GM19397 (cell line): ENCODE measurements around the gene GJA9.
"Not testable (repeated sequence)": the region's sequence is repeated elsewhere in the genome, so short reads cannot be mapped to it uniquely, and the experiment has no call there.

Source experiments
- ATAC-seq: cut with Tn5 transposase; IDR thresholded peaks from one replicate; pipeline ENCODE4 v1.9.1; 2021; ENCODE audit warnings: mild to moderate bottlenecking, moderate library complexity; ENCODE audit not compliant: unreplicated experiment

GJA9 gene

DNA sequence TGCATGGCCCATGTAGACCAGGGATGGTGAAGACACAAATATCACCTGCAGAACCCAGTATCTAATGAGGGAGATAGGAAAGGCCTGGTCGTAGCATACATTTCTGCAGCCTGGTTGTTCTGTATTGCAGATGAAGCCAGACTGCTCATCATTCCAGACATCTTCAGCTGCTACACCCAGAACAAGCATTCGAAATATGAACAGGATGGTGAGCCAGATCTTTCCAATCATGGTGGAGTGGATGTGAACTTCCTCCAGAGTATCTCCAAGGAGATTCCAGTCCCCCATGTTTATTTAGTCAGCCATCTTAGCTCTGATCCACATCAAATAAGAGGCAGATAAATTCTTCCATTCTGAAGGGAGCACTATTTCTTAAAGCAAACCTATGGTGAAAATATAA is 5.6 kb downstream of the GJA9 start:
- no peak for ATAC-seq

GRCh38 chr1:38873027-38873969 is 8.1 kb downstream of the GJA9 start, which contains the start of gene MYCBP:
TSS of gene MYCBP (minus strand) at chr1:38873348. CDS start at chr1:38873305, 43 bp downstream.
- ATAC-seq, result peak; percentile 98

- peak; percentile 26 for ATAC-seq
These were observed 8.9 kb downstream of the GJA9 start for GRCh38 chr1:38872401-38873026.

DNA sequence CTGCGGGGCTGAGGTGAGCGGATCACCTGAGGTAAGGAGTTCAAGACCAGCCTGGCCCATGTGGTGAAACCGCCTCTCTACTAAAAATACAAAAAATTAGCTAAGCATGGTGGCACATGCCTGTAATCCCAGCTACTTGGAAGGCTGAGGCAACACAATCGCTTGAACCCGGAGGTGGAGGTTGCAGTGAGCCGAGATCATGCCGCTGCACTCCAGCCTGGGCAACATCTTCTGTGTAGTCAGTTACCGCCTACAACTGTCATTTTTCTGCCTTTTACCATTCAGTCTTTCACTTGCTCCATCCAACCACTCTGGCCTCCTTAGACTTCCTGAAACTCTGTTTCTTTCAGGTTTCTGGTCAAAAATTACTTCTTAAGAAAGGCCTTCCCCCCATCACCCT is 10.4 kb downstream of the GJA9 start:
- ATAC-seq, result no peak

DNA sequence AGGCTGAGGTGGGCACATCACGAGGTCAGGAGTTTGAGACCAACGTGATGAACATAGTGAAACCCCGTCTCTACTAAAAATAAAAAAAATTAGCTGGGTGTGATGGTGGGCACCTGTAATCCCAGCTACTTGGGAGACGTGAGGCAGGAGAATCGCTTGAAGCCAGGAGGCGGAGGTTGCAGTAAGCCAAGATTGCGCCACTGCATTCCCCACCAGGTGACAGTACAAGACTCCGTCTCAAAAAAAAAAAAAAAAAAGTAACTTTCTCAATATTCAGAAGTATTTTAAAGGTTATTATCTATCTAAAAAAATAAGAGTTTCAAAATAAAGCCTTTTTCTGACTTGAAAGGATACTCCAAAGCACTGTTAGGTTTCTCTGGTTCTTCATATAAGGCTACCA is 14.2 kb downstream of the GJA9 start:
- no peak for ATAC-seq

DNA sequence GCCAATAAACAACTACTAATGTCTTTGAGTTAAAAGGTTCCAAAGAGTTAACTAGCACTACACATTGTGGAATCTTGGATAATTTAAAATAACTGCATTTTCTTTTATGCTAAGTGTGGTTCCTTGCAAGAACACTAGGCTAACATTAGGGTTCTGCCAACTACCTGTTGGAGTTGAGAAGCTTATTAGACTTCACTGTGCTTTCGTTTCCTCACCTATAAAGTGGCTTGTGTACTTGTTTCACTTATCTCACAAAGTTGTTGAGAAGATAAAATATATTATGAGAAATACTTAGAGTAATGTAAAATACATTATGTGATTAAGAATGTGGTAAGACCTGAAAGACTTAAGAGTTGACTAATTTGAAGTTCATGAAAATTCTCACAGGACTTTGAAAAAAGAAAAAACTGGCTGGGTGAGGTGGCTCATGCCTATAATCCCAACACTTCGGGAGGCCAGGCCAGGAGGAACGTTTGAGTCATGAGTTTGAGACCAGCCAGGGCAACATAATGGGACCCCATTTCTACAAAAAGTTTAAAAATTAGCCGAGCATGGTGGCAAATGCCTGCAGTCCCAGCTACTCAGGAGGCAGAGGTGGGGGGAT is 16.2 kb downstream of the GJA9 start:
- ATAC-seq, result no peak

- no peak for ATAC-seq
These were observed 21.0 kb downstream of the GJA9 start for GRCh38 chr1:38860454-38860795.

- ATAC-seq, result peak; percentile 96
These were observed 21.6 kb downstream of the GJA9 start, which contains the start of gene RRAGC for GRCh38 chr1:38859561-38860453. TSS of gene RRAGC (minus strand) at chr1:38859772. CDS start at chr1:38859646, 126 bp downstream.

DNA sequence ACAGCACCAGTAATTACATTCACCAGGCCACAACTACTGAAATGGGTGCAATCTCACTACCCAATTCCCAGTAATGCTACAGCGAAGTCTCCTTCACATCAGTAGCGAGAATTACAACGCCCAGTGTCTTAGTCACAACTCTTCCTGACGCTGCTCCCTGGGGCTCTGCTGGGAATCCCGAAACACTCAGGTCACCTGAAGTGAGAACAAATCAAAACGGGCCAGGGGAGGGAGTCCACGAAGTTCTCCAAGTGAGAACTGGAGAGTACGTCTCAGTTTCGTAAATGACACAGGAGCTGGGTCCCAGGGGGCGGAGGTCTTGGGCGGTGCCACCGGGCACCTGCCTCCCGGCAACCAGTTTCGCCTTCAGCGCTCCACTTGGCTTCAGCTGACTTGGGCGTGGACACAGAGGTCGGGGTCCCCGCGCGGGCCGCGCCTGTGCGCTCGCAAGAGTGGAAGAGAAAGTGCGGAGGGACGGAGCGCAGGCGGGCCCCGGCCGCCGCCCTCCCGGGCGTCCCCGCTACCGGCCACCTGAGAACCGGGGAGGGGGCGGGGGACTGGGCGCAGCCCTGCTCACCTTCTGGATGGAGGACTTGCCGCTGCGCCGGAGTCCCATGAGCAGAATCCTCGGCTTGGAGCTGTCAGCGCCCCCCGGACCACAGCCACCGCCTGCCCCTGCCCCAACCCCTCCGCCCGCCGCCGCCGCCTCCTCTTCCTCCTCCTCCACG is 22.4 kb downstream of the GJA9 start:
- ATAC-seq, result peak; percentile 34

DNA sequence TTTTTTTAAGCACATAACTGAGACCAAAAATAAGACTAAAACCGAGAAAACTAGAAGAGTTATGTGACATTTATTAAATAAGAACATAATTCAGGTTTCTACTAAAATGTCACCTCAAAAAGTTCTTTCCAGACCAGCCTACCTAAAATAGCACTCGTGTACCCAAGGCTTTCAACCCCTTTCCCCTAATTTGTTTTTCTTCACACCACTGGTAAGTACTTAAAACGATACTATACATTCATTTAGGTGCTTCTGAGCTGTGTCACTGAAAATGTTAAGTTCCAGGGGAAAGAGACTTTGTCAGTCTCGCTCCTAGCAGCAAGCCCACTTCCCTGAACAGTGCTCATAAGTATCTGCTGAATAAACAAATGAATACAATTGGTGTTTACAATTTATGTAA is 28.6 kb downstream of the GJA9 start:
- no peak for ATAC-seq

GRCh38 chr1:38848071-38848470 is 33.3 kb downstream of the GJA9 start:
- ATAC-seq, result no peak

DNA sequence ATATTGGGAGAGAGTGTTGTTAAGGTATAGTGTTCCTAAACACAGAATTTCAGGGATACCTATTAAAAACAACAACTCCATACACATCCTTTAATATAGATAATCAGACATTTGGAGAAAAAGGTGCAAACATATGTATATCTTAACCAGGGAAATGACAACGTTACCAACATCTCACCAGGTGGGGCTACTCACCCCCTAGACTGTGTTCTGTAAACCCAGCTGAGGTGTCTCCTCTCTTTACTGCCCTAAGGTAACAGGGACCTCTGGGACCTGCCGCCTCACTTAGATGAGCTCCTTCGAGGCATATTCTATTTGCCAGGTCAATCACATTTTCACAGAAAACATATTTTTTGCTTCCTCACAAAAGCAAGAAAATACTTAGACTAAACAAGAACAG is 35.2 kb downstream of the GJA9 start:
- ATAC-seq, result no peak

DNA sequence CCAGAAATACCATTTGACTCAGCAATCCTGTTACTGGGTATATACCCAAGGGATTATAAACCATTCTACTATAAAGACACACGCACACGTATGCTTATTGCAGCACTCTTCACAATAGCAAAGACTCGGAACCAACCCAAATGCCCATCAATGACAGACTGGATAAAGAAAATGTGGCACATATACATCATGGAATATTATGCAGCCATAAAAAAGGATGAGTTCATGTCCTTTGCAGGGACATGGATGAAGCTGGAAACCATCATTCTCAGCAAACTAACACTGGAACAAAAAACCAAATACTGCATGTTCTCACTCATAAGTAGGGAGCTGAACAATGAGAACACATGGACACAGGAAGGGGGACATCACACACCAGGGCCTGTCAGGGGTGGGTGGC is 36.3 kb downstream of the GJA9 start:
- ATAC-seq, result not testable (repeated sequence)

DNA sequence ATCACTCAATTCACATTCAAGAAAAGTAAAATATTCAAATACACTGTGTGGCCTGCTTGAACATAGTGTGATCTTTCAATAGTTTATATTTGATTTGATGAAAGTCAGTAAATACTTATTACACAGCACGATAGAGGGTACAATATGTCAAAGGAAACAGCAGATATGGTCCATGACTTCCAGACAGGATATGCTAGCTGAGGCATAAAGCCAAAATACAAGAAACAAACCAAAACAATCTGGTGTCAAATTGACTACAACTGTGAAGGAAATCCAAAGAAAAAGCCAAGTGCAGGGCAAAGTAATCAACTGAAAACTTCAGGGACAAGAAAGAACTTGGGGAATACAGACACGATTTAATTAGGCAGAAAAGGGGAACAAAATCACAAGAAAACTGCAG is 41.1 kb downstream of the GJA9 start:
- no peak for ATAC-seq

DNA sequence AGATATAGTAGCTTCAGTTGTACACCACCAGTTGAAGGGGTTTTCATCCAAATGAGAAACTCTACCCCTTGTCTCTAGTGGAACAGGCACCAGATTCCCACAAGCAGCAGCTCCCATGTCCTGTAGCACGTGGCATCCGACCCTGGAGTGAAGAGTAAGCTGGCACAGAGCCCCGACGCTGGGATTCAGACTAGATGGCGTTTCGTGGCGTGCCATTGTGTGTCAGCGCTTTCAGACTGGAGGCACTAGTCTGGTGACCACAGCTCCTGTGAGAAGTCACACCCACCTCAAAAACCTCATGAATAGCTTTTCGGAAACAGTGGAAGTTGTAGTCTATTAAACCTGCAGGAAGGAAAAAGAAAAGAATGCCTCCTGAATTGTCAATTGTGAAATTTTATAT is 42.0 kb downstream of the GJA9 start:
- no peak for ATAC-seq

- ATAC-seq, result not testable (repeated sequence)
These were observed 45.1 kb downstream of the GJA9 start for GRCh38 chr1:38836316-38836715.

GRCh38 chr1:38834937-38835827 is 46.2 kb downstream of the GJA9 start:
- ATAC-seq, result no peak

GRCh38 chr1:38834221-38834782 is 47.1 kb downstream of the GJA9 start:
- no peak for ATAC-seq

GRCh38 chr1:38833146-38833545 is 48.2 kb downstream of the GJA9 start:
- no peak for ATAC-seq
